Measurements from ENCODE around the gene TEX51. TPM values are rescaled to one million over a fixed set of nuclear protein-coding genes. Genes with fewer than 3 reads are reported as not detected.

TEX51 gene
- total RNA-seq, 2 donors from 2014 or later: not detected

- Histone ChIP-seq H3K9ac (ENCODE audit: low read depth in 2 of 2, low read length in 2 of 2) (no peak overlapping the region), H3K36me3 (no peaks in the 10 kb centered on the region), H3K27ac (no peak overlapping the region), H3K9me3 (no peaks in the 10 kb centered on the region), H3K4me1 (no peaks in the 10 kb centered on the region), H3K4me3 (no peak overlapping the region), H3K27me3 (no peaks in the 10 kb centered on the region)
- peak; percentile 12 for DNase-seq
- TF ChIP-seq CTCF (IDR thresholded peaks at IDR 0.05): no peak
- intact Hi-C loops (cut with DNase I): no loop called here
Measured at GRCh38 chr2:126908721-126909177, 10.1 kb downstream of the TEX51 start.

DNA sequence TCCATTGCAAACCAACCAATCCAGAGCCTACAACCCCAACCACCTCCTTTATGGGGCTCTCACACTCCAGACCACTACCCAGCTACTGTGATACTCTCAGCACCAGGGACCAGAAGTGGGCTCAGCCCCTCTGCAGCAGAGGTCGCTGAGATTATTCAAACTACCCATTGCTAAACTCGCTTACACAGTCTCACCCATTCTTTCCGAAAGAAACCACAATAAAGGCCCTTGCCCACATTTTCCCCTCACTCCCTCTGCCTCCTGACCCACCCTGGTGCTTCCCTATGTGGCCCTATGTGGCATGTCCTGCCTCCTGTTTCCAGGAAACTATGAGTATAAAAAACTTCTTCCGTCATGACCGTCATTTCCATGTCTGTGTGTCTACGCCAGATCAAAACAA, 10.7 kb downstream of the TEX51 start:
- no peaks in the 10 kb centered on the region for H3K4me1 ChIP-seq
- H3K27me3 ChIP-seq: no peaks in the 10 kb centered on the region
- no peak for TF ChIP-seq CTCF (IDR thresholded peaks at IDR 0.05)
- H3K36me3 ChIP-seq: no peaks in the 10 kb centered on the region
- H3K4me3 ChIP-seq: no peak overlapping the region
- no peaks in the 10 kb centered on the region for H3K9me3 ChIP-seq
- H3K27ac ChIP-seq: no peak overlapping the region
- H3K9ac ChIP-seq (ENCODE audit: low read depth in 2 of 2, low read length in 2 of 2): no peak overlapping the region
- DNase-seq: peak; percentile 7
- intact Hi-C loops (cut with DNase I): no loop called here

GRCh38 chr2:126909781-126910180, 11.1 kb downstream of the TEX51 start:
- intact Hi-C loops (cut with DNase I): no loop called here
- no peak overlapping the region for H3K4me3 ChIP-seq
- TF ChIP-seq CTCF (IDR thresholded peaks at IDR 0.05): no peak

GRCh38 chr2:126910637-126911036, 11.9 kb downstream of the TEX51 start:
- no peak for TF ChIP-seq CTCF (IDR thresholded peaks at IDR 0.05)
- intact Hi-C loops (cut with DNase I): no loop called here
- Histone ChIP-seq H3K27me3 (no peaks in the 10 kb centered on the region), H3K4me3 (no peak overlapping the region), H3K9ac (ENCODE audit: low read depth in 2 of 2, low read length in 2 of 2) (no peak overlapping the region), H3K36me3 (no peaks in the 10 kb centered on the region), H3K27ac (no peak overlapping the region), H3K4me1 (no peaks in the 10 kb centered on the region), H3K9me3 (no peaks in the 10 kb centered on the region)
- DNase-seq: no peak

More at GRCh38 chr2:126909781-126910180, 11.1 kb downstream of the TEX51 start:
- H3K27me3 ChIP-seq: no peaks in the 10 kb centered on the region
- no peak overlapping the region for H3K9ac ChIP-seq (ENCODE audit: low read depth in 2 of 2, low read length in 2 of 2)
- H3K27ac ChIP-seq: no peak overlapping the region
- H3K9me3 ChIP-seq: no peaks in the 10 kb centered on the region
- H3K36me3 ChIP-seq: no peaks in the 10 kb centered on the region
- H3K4me1 ChIP-seq: no peaks in the 10 kb centered on the region
- DNase-seq: peak; percentile 10

- H3K4me1 ChIP-seq: no peaks in the 10 kb centered on the region
- no peak overlapping the region for H3K27ac ChIP-seq
- no peaks in the 10 kb centered on the region for H3K36me3 ChIP-seq
- no peaks in the 10 kb centered on the region for H3K9me3 ChIP-seq
- no peak overlapping the region for H3K9ac ChIP-seq (ENCODE audit: low read depth in 2 of 2, low read length in 2 of 2)
- DNase-seq: peak; percentile 9
- intact Hi-C loops (cut with DNase I): no loop called here
- no peak for TF ChIP-seq CTCF (IDR thresholded peaks at IDR 0.05)
- no peaks in the 10 kb centered on the region for H3K27me3 ChIP-seq
- H3K4me3 ChIP-seq: no peak overlapping the region
Measured at GRCh38 chr2:126911111-126911796, 12.6 kb downstream of the TEX51 start.

Measured in colonic mucosa (tissue), 4 donors.